NCI-H2196 treated with DMSO at 0.1 percent for 48 hours (cell line): ENCODE measurements around the gene SARDH.

Source experiments
- DNase-seq: peaks from one replicate; lab custom pipeline; 2025; ENCODE audit not compliant: unreplicated experiment; lab: John Stamatoyannopoulos, UW

SARDH gene

DNA sequence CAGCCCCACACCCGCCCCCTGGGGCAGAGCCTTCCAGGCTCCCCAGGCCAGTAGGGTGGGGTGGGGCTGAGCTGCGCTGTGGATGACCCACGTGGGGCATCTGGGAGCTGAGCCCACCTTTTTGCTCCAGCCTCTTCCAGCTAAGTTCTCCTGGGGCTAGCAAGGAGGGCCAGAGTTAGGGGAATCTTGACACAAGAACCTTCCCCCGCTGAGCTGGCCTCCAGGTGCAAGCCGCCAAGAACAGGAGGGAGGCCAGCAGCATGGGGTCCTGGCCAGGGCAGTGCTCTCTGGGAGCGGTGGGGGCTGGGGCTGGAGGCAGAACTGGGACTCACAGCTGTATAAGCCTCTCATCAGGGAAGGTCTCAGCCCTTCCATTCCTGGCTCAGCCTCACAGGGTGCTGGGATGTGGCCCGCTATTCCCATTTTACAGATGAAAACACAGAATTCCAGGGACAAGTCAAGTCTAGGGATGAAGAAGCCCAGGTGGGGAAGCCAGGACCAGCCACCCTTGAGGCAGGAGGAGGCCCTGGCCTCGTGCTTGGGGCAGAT lies 21.5 kb downstream of the SARDH start:
- no peak for DNase-seq

DNA sequence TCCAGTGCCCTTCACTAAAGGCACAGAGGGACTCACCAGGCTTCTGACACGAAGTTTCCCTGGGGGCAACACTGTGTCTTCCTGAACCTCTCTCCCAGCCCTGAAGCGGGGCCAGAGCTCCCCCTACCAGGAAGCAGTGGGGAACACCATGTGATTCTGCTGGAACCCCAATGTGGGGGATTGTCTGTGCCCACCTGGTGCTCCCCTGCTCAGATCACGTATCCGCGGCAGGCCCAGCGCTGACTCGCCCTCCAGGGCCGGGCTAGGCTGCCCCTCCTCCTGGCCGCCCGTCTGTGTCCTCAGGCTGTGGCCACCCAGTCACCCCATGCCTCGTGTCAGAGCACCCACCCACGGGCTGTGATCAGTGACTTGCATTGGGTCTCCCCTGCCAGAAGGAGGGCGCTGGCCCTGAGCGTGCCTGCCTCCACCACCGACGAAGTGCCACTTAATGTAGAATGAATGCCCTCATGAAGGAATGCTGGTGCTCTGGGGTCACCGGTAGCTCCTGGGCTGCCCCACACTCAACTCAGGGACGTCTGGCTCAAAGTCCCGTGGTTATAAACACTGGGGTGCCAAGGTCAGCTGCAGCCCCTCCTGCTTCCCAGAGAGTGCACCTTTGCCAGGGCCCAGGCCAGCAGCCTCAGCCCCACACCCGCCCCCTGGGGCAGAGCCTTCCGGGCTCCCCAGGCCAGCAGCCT lies 22.1 kb downstream of the SARDH start:
- no peak for DNase-seq

DNA sequence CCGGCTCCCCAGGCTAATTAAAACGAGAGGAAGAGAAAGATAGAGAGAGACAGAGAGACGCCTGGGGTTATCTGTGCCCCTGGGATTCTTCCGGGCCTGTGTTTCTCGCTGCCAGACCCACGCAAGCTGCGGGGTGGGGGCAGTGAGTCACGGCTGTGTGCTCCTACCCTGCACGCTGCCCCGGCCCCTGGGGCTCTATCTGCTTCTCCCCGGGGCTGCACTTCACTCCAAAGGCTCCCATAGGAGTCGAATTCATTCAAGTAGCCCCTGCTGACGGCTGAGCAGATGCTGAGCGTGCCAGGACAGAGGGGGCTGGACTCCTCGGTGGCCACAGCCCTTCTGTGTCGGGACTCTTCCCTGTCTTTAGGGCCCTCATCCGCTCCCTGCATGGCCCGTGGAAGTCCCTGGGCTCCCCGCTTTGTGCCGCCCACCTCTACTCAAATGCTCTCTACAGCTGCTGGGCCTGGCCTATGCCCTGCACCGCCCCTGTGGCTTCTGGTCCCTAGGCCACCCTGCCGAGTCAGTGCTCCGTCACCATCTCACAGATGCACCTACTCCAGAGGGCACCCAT lies 22.8 kb downstream of the SARDH start:
- no peak for DNase-seq

DNA sequence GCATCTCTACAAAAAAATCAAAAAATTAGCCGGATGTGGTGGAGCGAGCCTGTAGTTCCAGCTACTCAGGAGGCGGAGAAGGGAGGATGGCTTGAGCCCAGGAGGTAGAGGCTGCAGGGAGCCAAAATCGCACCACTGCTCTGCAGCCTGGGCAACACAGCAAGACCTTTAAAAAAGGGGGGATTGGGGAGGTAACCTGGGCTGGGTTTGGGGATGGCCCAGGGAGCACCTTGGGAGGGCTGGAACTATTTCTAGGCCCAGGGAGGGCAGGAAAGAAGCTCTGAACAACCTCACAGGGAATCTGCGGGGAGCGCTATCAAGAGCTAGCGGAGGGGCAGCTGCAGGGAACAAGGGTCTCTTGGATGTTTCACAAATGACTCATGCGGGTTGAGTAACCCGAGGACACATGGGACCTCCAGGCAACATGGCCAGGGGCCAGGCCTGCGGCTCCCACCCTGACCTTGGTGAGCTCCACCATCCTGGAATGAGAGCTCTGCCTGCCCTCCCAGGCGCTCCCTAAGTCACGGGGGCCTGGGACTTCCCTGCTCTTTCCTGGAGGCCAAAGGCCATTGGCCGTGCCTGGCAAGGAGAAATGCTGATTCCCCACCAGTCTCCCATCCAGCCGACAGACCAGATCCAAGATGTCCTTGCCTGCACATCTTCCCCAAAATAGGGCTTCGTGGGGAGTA lies 23.4 kb downstream of the SARDH start:
- DNase-seq, result no peak

DNA sequence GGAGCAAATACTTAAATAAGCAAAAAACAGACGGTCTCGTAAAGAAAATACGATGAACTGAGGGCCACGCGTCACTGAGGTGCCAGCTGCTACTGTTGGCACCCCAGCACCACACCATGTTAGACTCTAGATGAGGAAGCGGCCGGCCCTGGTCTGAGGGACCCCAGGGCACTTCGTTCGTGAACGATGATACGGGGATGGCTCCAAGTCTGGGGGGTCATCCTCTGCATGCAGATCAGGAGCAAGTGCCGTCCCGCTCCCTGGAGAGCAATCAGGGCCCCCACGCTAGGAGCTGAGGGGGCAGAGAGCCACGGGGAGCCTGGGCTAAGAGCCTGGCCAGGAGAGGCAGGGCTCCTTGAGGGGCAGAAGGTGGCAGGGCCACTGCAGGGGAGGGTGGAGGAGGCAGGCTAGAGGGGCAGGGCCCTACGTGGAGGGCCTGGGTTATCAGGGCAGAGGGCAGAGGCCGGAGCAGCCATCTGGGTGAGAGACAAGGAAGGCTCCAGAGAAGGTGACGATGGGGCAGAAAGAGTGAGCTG lies 24.1 kb downstream of the SARDH start:
- DNase-seq, result no peak

DNA sequence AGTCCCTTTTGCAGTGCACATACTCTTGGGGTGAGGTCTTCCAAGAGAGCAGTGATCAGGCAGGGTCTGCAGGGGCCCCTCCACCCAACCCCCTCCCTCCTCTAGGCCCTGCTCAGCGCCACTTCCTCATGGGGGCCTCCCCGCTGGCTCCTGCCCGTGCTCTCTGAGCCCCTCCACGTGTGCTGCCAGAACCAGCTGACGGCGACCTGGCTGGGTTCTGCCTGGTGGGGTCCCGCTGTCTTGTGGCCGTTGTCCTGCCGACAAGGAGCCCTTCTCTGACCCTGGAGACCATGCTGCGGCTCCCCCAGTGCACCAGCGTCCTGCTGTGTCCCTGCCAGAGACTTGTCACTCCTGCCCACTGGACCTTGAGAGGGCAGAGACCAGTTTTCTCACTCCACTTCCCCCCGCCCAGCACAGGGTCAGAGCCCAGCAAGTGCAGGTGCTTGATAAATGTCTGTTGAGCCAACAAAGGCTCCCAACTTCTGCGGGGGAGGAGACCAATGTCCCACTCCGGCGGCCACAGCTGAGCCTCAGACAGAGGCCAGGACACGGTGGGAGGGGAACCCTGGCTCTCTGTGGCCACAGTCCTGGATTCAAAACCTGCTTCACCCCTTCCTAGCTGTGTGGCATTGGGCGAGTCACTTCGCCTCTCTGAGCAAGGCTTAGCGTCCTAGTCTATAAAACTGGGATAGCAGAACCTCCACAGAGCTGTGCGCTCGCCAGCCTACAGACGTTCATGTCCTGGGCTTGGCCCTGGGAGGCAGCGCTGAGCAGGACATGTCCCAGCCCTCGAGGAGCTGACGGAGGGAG lies 24.8 kb downstream of the SARDH start:
- DNase-seq, result no peak

DNA sequence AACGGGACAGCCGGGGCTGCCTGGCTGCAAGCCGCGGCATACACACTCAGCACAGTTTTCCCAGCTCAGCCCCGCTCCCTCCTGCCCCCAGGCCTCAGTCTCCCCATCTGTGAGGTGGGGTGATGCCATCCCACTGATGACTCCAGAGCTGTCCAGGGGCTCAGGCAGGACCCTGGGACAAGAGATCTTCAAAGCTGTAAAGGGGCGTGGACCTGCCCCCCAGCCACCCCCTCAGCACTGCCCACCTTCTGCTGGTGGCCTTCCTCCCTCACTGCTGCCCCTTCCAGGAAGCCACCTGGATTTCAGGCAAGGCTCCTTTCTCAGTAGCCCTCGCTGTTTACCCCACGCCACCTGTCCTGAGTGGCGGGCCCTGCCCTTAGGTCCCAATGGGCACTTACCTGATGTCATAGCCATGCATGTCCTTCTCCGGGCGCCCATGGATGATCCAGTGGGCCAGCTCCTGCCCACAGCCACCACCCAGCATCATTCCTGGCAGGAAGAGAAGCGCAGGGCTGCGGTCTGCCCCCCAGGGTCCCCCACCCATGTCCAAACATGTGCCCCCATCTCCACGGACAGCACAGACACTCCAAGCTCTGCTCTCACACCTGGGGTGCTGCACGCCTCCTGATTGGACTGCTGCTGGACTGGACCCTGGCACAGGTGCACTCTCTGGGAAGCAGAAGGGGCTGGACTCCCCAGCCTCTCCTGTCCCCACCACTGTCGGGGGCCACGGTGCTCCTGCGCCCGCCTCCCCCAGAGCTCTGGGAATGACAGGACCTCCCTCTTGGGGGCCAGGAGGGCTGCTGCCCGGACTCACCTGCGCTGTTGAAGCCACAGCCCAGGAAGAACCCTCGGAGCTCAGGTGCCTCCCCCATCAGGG lies 25.7 kb downstream of the SARDH start:
- DNase-seq, result no peak

DNA sequence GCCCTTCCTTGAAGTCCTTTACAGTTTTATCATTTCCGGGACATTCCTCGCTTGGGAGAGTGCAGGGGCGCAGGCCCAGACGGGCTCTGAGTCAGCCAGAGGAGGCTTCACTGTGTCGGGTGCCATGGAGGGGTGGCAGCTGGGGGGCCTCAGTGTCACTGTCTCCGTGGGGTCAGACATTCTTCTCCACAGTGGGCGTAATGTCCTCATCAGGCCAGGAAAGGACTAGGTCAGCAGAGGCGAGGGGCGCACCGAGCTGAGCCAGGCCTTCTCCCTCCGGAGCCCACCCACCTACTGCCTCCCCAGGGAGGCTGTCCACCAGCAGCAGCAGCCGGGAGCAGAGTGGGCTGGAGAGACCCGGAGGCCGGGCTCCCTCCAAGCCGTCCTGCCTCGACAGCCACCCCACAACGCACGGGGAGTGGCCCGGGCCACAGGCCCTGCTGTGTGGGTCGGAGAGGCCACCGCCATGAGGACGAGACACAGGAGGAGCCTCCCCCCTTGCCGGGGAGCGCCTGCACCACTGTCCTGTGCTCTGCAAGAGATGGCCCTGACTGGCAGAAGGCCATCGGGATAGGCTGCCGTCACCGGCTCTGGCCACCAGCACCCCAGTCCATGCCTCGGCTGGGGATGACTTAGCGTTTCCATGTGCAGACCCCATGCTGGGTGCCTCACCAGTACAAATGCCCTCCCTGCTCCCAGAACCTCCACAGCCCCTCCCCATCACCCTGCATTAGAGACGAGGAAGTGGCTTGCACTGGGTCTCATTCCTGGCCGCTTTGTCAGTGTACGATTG lies 26.5 kb downstream of the SARDH start:
- no peak for DNase-seq

DNA sequence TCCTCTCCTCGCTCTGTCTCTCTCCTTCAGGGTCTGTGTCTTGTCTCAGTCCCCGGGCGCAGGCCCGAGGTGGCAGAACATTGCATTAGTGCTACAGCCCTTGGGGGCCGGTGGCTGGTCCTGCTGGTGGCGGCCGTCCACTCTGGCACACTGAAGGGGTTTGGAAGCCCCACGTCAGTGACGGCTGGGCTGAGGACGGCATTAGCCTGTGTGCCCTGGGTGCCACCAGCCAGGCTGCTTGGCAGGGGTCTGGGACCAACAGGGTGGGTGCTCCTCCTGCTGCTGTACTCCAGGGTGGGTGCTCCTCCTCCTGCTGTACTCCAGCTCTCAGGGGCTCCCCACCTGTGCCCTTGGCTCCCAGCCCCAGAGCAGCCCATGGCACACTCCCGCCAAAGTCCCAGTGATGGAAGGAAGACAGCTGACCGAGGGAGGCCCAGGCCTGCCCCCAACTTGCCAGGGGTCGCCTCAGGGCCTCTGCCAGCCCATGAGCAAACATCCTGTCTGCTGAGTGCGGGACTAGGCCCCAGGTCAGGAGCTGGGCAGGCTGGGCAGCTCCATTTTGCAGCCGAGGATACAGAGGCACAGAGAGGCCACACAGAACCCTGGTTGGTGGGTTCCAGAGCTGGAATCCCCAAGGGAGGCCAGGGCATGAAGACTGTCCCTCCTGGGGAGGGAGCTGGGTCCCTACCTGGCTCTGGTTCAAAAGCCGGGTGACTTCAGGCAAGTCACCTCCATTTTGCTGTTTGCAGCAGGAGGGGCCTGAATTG lies 27.3 kb downstream of the SARDH start:
- DNase-seq, result no peak

DNA sequence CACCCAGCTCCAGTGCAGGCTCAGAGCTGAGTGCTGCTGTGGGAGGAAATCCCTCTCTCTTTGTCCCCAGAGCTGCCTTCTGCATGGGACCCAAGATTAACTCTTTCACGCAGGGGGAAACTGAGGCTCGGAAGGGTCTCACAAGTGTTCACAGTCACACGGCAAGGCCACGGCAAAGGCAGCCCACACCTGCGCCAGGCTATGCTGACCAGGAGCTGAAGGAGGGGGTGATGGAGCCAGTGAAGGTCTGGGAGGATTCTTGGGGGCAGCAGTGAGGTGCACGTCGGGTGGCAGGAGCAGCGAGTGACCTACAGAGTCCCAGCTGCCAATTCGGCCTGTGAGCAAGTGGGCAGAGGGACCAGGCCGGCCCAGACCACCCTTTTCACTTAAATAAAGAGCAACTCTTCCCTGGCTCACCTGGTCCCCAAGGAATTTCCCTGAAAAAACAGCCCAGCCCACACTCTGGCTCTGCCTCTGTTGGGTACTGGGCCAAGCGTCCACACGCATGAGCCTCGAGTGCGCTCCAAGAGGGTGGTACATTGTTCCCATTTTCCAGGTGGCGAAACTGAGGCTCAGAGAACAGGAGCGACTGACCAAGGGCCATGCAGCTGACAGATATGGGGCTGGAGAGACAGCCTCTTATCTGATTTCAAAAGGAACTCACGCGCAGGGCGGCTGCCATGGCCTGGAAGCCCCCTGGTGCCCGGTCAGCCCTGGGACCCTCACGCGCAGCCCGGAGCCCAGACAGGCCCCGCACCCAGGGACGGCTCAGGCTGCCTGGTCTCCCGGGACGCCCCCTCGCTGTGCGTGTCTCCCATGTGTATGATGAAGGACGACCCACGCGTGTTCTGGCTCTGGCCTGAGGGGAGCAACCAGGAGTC lies 28.2 kb downstream of the SARDH start:
- DNase-seq, result no peak

DNA sequence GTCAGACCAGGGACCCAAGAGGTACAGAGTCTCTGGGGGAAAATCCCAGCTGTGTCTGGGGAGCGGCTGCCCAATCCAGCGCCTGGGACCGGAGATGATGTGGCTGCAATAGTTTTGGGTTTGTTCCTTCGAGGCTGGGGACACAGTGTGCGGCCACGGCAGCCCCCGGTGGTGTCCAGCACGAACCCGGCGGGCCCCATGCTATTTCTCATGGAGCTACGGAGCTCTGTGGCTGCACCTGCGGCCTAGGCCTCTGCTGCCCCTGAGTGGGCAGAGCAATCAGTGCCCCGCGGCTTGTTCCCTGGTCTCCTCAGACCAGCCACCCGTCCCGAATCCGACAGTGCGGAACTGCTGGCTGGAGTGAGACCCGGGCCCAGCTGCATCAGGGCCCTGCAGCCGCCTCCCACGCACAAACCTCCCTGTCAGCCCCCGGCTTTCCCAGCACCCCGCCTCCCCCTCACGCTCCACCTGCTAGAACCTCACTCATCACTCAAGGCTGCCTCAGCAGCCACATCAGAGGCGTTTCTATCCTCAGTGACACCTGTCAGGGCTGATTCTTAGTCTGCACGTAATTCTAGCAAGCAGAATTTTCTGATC lies 29.0 kb downstream of the SARDH start:
- DNase-seq, result no peak

DNA sequence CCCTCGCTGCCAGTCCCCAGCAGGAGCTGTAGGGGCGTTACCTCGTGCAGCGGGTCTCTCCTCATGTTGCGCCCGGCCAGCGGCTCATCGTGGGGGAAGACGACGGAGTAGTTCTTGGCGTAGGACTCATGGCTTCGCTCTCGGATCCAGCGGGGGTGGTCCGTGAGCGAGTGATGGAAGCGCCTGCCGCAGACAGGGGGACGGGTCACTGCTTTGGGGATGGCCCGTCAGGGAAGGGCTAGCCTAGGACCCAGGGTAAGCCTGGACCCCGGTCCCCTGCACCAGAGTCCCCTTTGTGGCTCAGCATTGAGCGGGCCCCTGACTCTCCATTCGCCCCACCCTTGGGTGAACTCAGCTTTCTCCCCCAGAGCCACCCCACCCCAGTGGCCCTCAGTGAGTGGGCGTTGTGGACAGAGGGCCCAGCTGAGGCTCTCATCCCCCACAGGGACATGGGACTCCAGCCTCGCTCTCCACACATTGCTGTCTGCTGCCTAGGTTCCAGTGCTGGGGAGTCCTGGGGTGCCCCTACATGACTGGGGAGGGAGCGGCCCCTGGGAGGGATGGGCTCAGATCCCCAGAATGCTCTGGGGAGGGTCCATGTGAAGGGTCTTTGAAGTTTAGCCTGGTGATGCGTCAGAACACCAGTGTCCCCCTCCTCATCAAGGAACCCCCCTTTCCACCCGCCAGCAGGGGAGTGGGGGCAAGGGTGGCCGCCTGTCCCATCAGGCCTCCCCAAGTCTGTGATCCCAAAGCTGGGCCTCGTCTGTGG lies 29.7 kb downstream of the SARDH start:
- no peak for DNase-seq

DNA sequence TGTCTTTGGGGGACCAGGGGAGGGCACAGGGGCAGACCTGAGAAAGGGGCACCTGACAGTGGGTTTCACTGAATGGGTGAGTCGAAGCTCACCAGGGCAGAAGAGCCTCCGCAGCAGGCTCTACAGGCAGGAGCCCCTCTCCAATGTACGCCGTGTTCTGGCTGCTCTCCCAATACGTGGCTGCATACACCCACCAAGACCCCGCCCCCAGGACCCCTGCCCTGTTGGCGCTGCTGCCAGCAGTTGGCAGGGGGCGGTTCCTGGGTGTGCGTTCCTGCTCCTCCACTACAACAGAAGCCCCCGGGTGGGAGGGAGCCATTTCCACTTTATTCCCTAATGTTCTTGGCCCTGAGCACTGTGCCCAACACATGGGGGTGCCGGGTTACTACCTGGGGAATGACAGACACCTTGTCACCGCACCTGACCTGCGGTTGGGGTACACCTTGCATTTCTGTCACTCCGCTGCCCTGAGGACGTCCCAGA lies 30.3 kb downstream of the SARDH start:
- DNase-seq, result no peak

DNA sequence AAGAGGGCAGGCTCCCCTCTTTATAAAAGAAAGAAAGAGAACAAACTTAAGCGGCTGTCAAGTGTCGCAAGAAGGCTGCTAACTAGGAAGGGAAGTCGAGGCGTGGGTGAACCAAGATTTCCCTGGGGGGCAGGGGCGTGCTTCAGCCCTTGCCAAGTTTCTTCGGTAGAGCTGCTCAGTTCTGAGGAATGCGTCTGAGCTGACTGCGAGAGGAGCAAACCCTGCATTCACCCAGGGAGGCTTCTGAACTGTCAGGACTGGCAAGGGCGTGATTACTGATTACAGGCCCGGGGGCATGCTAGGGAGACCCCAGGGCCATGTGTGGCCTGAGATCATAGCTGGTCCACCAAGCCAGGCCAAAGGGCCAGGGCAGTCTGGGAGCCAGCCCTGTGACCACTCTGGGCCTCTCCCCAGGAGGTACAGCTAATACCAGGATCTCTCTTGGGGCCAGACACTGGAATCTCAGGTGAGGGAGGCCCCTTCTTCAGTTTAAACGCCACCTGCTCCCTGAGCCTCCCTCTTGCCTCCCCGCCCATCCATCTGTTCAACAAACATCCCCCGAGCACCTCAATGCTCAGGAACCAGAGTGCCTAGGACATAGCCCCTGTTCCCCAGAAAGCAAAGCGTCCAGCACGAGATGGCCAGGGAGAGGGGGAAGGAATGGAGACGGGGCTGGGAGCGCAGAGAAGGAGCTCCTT lies 30.9 kb downstream of the SARDH start:
- DNase-seq, result no peak

DNA sequence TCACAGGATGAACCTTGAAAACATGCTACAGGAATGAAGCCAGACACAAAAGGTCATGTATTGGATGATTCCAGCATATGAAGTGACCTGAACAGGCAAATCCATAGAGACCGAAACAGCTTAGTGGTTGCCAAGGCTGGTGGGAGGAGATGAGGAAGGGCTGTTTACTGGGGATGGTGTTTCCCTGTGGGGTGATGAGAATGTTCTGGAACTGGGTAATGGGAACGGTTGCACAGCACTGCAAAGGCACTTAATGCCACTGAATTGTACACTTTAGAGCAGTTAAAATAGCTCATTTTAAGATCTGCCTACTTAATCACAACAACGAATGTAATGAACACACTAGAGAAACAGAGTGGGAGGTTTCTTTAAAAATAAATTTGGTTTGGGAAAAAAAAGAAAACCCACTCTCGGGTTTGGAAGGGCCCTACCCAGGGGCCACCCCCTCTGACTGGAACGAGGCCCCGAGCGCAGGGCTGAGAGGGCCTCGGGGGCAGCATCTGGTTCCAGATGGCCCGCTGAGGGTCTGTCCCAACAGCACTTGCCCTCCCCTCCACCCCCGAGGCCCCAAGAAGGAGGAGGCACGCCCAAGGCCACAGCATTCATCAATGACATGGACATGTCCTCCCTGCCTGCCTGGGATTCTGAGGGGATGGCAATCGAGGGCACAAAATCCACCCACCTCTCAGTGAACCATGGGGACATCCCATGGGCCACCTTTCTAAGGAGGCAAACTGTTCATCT lies 31.7 kb downstream of the SARDH start:
- DNase-seq, result no peak
